Glutamatergic neuron (in vitro differentiated cells): ENCODE measurements around the gene TRIM67. TPM values are rescaled to one million over a fixed set of nuclear protein-coding genes. Genes with fewer than 3 reads are reported as not detected.

Source experiments
- DNase-seq: peaks from one replicate; pipeline ENCODE4 v3.0.0; 2022
- H3K27ac Mint-ChIP-seq: one replicate; pipeline ENCODE4 v1.8.0; 2020; ENCODE audit warnings: mild to moderate bottlenecking, mixed read lengths, inconsistent platforms; ENCODE audit not compliant: unreplicated experiment
- H3K27me3 Mint-ChIP-seq: one replicate; pipeline ENCODE4 v1.8.0; 2020; ENCODE audit warnings: mild to moderate bottlenecking, moderate library complexity, mixed read lengths, inconsistent platforms; ENCODE audit not compliant: unreplicated experiment
- H3K36me3 Mint-ChIP-seq: one replicate; pipeline ENCODE4 v1.8.0; 2020; ENCODE audit warnings: mild to moderate bottlenecking, mixed read lengths, inconsistent platforms; ENCODE audit not compliant: unreplicated experiment
- H3K4me1 Mint-ChIP-seq: one replicate; pipeline ENCODE4 v1.8.0; 2020; ENCODE audit warnings: mild to moderate bottlenecking, low read depth, mixed read lengths, inconsistent platforms; ENCODE audit not compliant: unreplicated experiment
- H3K4me3 Mint-ChIP-seq: one replicate; pipeline ENCODE4 v1.8.0; 2020; ENCODE audit warnings: mild to moderate bottlenecking, mixed read lengths, inconsistent platforms; ENCODE audit not compliant: unreplicated experiment
- H3K9me3 Mint-ChIP-seq: one replicate; pipeline ENCODE4 v1.8.0; 2020; ENCODE audit warnings: mild to moderate bottlenecking, moderate library complexity, mixed read lengths, inconsistent platforms; ENCODE audit not compliant: unreplicated experiment
- CTCF ChIP-seq: fragments of 200-600 bp; sonication (generic); IDR thresholded peaks from one replicate; pipeline ENCODE4 v1.5.0; 2021; ENCODE audit not compliant: partially characterized antibody, unreplicated experiment
- total RNA-seq: library from RNA; stranded (reverse); fragmentation: NEBNext Ultra II Directional; extraction: Animal tissue kit (Norgen Biotek cat#: 25700); gene quantifications from one replicate; pipeline ENCODE4 v1.2.1, GENCODE V29; 2021; ENCODE audit not compliant: unreplicated experiment

The TRIM67 gene
- total RNA-seq, 1 donor from 2014 or later, result 3.9 TPM

GRCh38 chr1:231236208-231236591, 74.3 kb downstream of the TRIM67 start:
- H3K9me3 Mint-ChIP-seq, result no peaks in the 10 kb centered on the region
- no peak for DNase-seq
- no peak for TF ChIP-seq CTCF
- peaks cover 2% of the 10 kb centered on the region for H3K4me1 Mint-ChIP-seq
- no peaks in the 10 kb centered on the region for H3K36me3 Mint-ChIP-seq
- no peak overlapping the region for H3K27ac Mint-ChIP-seq
- H3K4me3 Mint-ChIP-seq, result no peak overlapping the region
- no peaks in the 10 kb centered on the region for H3K27me3 Mint-ChIP-seq

GRCh38 chr1:231236938-231237337, 75.1 kb downstream of the TRIM67 start:
- H3K36me3 Mint-ChIP-seq, result no peaks in the 10 kb centered on the region
- no peak for DNase-seq
- TF ChIP-seq CTCF, result no peak
- H3K27me3 Mint-ChIP-seq, result no peaks in the 10 kb centered on the region
- no peak overlapping the region for H3K4me3 Mint-ChIP-seq
- H3K27ac Mint-ChIP-seq, result no peak overlapping the region
- H3K4me1 Mint-ChIP-seq, result peaks cover 2% of the 10 kb centered on the region
- no peaks in the 10 kb centered on the region for H3K9me3 Mint-ChIP-seq

GRCh38 chr1:231238298-231238697, 76.4 kb downstream of the TRIM67 start:
- H3K36me3 Mint-ChIP-seq, result no peaks in the 10 kb centered on the region
- H3K4me1 Mint-ChIP-seq, result peaks cover 4% of the 10 kb centered on the region
- no peak for DNase-seq
- TF ChIP-seq CTCF, result no peak
- no peaks in the 10 kb centered on the region for H3K27me3 Mint-ChIP-seq
- no peaks in the 10 kb centered on the region for H3K9me3 Mint-ChIP-seq
- H3K4me3 Mint-ChIP-seq, result no peak overlapping the region
- no peak overlapping the region for H3K27ac Mint-ChIP-seq

- Mint-ChIP-seq H3K9me3 (no peaks in the 10 kb centered on the region), H3K4me1 (peaks cover 4% of the 10 kb centered on the region), H3K4me3 (peak overlapping the region; percentile 99), H3K27me3 (no peaks in the 10 kb centered on the region), H3K36me3 (no peaks in the 10 kb centered on the region), H3K27ac (peak overlapping the region; percentile 83)
- DNase-seq, result no peak
- no peak for TF ChIP-seq CTCF
Observed at GRCh38 chr1:231240531-231240882, 78.6 kb downstream of the TRIM67 start.

- H3K27me3 Mint-ChIP-seq, result no peaks in the 10 kb centered on the region
- H3K4me1 Mint-ChIP-seq, result peaks cover 4% of the 10 kb centered on the region
- DNase-seq, result peak; percentile 92
- no peaks in the 10 kb centered on the region for H3K36me3 Mint-ChIP-seq
- peak within 1 kb of the TSS; percentile 99 for H3K4me3 Mint-ChIP-seq
- peak within 1 kb of the TSS; percentile 83 for H3K27ac Mint-ChIP-seq
- TF ChIP-seq CTCF, result no peak
- no peaks in the 10 kb centered on the region for H3K9me3 Mint-ChIP-seq
Observed at GRCh38 chr1:231240883-231241735, 79.3 kb downstream of the TRIM67 start, which contains the start of gene GNPAT. TSS of gene GNPAT (plus strand) at chr1:231241212. CDS start at chr1:231241379, 167 bp downstream.
